A673 (cell line): ENCODE measurements around the gene CXorf49B. TPM values are rescaled to one million over a fixed set of nuclear protein-coding genes. Genes with fewer than 3 reads are reported as not detected.
"Not testable (repeated sequence)": the region's sequence is repeated elsewhere in the genome, so short reads cannot be mapped to it uniquely, and the experiment has no call there.

Source experiments
- BruUV-seq: library from RNA; stranded (reverse); fragments of 400-500 nt; replicated peaks from 2 replicates; lab custom pipeline; 2021; lab: Mats Ljungman, UMichigan
- CTCF ChIA-PET: fragments of 300-600 bp; sonication (Branson Sonifier 250); formaldehyde crosslinking; loops from one replicate; lab custom pipeline; 2022; ENCODE audit warnings: antibody characterized with exemption; lab: Charles Lee
- POLR2A ChIA-PET: fragments of 300-600 bp; sonication (Branson Sonifier 250); formaldehyde crosslinking; loops from one replicate; lab custom pipeline; 2022; ENCODE audit warnings: antibody characterized with exemption; ENCODE audit not compliant: low non-redundant PET; lab: Charles Lee
- DNase-seq: peaks from one replicate; pipeline ENCODE4 v3.0.0-alpha.2; 2015; ENCODE audit warnings: low spot score
- H3K27ac ChIP-seq: fragments of 200-600 bp; sonication (generic); 2 replicates; pipeline ENCODE4 v1.5.1; 2016; ENCODE audit warnings: mixed run types, low read depth, mild to moderate bottlenecking, mixed read lengths, antibody characterized with exemption, low read length; ENCODE audit not compliant: poor library complexity, severe bottlenecking
- H3K27me3 ChIP-seq: fragments of 200-600 bp; sonication (generic); replicated peaks from 2 replicates; pipeline ENCODE4 v1.6.1; 2017; ENCODE audit warnings: mixed run types, low read depth, mild to moderate bottlenecking, mixed read lengths, antibody characterized with exemption, low read length; ENCODE audit not compliant: insufficient read depth, poor library complexity
- H3K36me3 ChIP-seq: fragments of 200-600 bp; sonication (generic); 2 replicates; pipeline ENCODE4 v1.6.1; 2016; ENCODE audit warnings: mixed run types, mild to moderate bottlenecking, mixed read lengths, antibody characterized with exemption, low read length; ENCODE audit not compliant: insufficient read depth, poor library complexity, severe bottlenecking
- H3K4me1 ChIP-seq: fragments of 200-600 bp; sonication (generic); 2 replicates; pipeline ENCODE4 v1.6.1; 2017; ENCODE audit warnings: mixed run types, mild to moderate bottlenecking, mixed read lengths, antibody characterized with exemption, low read length; ENCODE audit not compliant: insufficient read depth, poor library complexity, severe bottlenecking
- H3K4me3 ChIP-seq: fragments of 200-600 bp; sonication (generic); 2 replicates; pipeline ENCODE4 v1.5.1; 2016; ENCODE audit warnings: low read depth, mixed run types, mild to moderate bottlenecking, mixed read lengths, low read length; ENCODE audit not compliant: poor library complexity, severe bottlenecking
- H3K9me3 ChIP-seq: fragments of 200-600 bp; sonication (generic); 2 replicates; pipeline ENCODE4 v1.6.1; 2016; ENCODE audit warnings: mixed run types, low read depth, mild to moderate bottlenecking, mixed read lengths, antibody characterized with exemption, low read length; ENCODE audit not compliant: poor library complexity, severe bottlenecking
- intact Hi-C: fragments of 100-400 bp; cut with micrococcal nuclease; formaldehyde crosslinking; loops from one replicate; pipeline ENCODE4 v1.10.0; 2022; ENCODE audit not compliant: unreplicated experiment
- total RNA-seq: library from RNA; stranded (reverse); gene quantifications from 2 replicates; pipeline ENCODE4 v1.2.3, GENCODE V29; 2021

Gene CXorf49B
- total RNA-seq, 1 experiment from 2014 or later, result not detected

DNA sequence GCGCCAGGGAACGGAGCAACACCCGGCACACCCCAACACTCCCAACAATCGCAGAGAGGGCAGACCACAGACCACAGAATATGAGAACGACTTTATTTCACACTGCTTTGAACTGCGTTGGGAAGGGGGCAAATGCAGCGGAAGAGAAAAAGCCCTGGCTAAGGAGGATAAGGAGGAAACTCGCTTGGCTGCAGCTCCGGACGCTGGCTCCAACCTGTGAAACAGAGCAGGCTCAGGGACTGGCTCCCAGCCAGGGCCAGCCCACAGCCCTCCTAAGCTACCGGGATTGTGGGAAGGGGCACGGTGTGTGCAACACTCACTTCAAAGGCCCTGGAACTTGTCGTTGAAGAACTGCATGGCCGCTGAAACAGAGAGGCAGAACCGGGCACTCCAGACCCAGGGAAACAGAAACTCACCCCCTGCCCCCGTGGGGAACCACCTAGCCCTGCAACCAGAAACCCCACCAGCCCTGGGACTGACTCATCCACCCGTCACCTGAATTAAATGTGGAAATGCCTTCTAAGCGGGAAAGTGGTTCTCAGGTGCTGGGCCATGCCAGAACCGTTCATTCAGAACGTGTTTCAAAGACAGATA, 2.4 kb upstream of the CXorf49B start:
- POLR2A ChIA-PET, H3K9me3 ChIP-seq, intact Hi-C loops, H3K27me3 ChIP-seq, H3K4me3 ChIP-seq, BruUV-seq, H3K27ac ChIP-seq, DNase-seq, CTCF ChIA-PET, H3K36me3 ChIP-seq, H3K4me1 ChIP-seq: not testable (repeated sequence)

DNA sequence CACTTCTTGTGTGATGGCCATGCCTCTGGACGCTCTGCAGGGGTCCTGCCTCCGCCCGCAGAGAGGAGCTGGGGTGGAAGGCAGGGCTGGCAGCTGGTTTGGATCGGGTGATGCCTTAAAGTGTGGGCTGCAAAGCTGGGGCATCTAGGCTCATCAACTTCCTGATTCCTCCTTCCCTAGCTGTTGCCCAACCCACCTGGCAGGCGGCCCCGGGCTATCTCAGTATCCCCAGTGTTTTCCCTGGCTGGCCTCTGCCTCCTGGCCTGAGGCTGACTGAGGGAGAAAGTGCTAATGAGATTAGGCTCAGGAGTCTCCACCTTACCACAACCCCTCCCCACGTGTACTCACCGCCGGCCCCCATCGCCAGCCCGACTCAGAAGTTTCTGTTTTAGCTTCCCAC, 1.7 kb downstream of the CXorf49B start:
- CTCF ChIA-PET, POLR2A ChIA-PET, BruUV-seq: not testable (repeated sequence)

DNA sequence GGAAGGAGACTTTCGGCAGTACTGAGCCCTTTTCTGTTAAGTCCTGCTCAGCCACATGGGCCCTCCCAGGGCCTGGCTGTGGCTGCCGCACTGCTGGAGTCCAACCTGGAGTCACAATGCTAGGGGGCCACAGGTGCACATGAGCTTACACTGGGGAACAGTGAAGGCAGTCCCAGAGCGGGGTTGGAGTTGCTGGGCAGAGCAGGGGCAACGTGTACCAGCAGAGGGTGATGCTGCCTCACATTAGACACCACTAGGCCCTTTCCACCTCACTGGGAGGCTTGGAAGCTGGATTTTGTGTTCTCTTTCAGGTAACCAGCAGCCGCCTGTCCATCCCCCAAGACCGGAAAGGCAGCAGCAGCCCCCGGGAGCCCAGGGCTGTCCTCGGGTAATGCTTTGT, 2.5 kb downstream of the CXorf49B start:
- H3K36me3 ChIP-seq, H3K4me1 ChIP-seq, DNase-seq, H3K9me3 ChIP-seq, intact Hi-C loops, BruUV-seq, H3K27ac ChIP-seq, POLR2A ChIA-PET, H3K4me3 ChIP-seq, H3K27me3 ChIP-seq, CTCF ChIA-PET: not testable (repeated sequence)

More for the DNA sequence above, 1.7 kb downstream of the CXorf49B start:
- H3K27me3 ChIP-seq, H3K4me3 ChIP-seq, DNase-seq, intact Hi-C loops, H3K27ac ChIP-seq, H3K4me1 ChIP-seq, H3K9me3 ChIP-seq, H3K36me3 ChIP-seq: not testable (repeated sequence)

DNA sequence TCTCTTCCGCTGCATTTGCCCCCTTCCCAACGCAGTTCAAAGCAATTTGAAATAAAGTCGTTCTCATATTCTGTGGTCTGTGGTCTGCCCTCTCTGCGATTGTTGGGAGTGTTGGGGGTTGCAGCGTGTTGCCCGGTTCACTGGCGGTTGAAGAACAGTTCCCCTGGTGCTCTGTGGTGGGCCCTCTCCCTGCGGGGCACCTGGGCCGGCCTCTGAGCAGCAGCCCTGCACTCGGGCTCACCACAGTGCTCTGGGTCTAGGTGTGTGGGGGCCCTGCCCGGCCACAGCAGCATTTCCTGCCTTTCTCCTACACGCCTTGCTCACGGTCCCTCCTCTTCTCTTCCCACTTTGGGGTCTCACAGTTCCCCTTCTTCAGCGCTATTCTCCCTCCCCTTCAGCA, 4.0 kb downstream of the CXorf49B start:
- H3K4me1 ChIP-seq, DNase-seq, H3K4me3 ChIP-seq, CTCF ChIA-PET, H3K27ac ChIP-seq, H3K9me3 ChIP-seq, intact Hi-C loops, POLR2A ChIA-PET, H3K36me3 ChIP-seq, H3K27me3 ChIP-seq, BruUV-seq: not testable (repeated sequence)

DNA sequence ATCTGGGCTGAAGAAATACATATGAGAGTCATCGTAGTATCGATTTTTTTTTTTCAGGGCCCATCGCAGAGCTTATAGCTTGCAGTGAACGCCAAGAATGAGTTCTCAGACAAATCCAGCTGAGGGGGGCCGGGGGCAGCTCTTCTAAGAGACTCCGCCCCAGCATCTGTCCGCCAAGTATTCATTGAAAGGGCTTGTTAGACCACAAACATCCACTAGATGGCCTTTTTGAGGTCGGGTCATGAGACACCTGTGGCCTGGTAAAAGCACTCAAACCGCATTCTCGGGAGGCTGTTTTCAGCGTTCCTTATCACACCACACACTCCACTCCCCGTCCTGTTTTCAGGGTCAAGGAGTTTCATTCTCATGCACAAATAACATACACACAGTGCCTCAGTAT, 15.2 kb downstream of the CXorf49B start:
- DNase-seq, H3K4me3 ChIP-seq, intact Hi-C loops, H3K9me3 ChIP-seq, H3K36me3 ChIP-seq, CTCF ChIA-PET, H3K4me1 ChIP-seq, H3K27me3 ChIP-seq, POLR2A ChIA-PET, H3K27ac ChIP-seq, BruUV-seq: not testable (repeated sequence)

DNA sequence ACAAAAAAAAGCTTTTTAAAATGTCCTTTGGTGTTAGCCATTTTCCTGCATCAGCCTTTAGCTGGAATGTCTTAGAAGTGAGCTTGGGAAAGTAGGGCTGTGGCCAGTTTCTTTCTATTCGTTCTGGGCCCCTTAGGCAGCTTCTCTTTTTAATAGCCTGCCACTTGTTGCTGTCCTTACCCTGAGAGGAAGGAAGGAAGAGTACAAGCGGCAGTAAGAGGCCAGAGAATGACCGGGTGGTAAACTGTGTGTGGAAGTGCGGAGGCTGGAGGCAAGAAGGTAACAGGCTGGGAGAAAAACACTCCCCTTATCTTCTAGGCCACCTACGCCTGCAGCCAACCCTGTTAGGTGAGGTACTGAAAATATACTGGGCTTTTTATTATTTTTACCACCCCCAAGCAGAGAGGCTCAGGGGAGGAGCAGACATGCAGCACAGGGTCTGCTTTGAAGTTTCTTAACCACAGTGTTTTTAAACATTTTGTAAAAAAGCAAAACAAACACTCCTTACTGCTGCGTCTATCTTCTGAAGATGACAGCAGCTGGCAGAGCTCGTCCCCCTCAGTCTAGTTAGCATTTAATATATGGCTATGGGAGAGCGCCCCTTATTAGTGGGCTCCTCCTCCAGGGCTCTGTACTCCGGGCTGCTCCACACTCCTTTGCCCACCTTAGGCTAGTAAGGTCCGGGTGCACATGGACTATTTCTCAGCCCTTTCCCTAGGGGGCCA, 19.2 kb downstream of the CXorf49B start:
- H3K4me1 ChIP-seq, H3K4me3 ChIP-seq, BruUV-seq, H3K36me3 ChIP-seq, intact Hi-C loops, DNase-seq, H3K9me3 ChIP-seq, H3K27ac ChIP-seq, H3K27me3 ChIP-seq, POLR2A ChIA-PET, CTCF ChIA-PET: not testable (repeated sequence)

DNA sequence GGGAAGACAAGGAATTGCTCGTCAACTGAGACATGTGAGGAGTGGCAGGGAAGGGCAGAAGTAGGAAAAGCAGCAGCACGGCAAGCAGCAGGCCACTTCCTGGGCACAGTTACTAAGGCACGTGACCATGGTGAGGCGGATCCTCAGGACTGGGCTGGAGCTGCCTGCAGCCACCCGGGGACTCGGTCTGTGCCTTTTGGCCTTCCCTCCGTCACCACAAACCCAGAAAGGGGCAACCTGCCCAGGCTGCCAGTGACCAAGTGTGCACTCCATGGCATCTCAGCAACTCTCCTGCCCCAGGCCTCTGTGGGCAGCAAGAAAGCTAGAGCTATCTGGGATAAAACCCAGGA, 19.8 kb downstream of the CXorf49B start:
- CTCF ChIA-PET, H3K36me3 ChIP-seq, POLR2A ChIA-PET, DNase-seq, H3K4me3 ChIP-seq, H3K4me1 ChIP-seq, H3K27ac ChIP-seq, H3K9me3 ChIP-seq, intact Hi-C loops, BruUV-seq, H3K27me3 ChIP-seq: not testable (repeated sequence)
